Neural crest cell (in vitro differentiated cells): ENCODE results near the gene RFC3. TPM values are rescaled to one million over a fixed set of nuclear protein-coding genes. Genes with fewer than 3 reads are reported as not detected.

ENCODE experiments used
- DNase-seq: peaks from one replicate; pipeline ENCODE4 v3.0.0; 2021; ENCODE audit warnings: low read depth, mixed read lengths, low spot score
- H3K27ac Mint-ChIP-seq: one replicate; pipeline ENCODE4 v1.8.0; 2021; ENCODE audit warnings: mild to moderate bottlenecking, mixed read lengths; ENCODE audit not compliant: unreplicated experiment
- H3K27me3 Mint-ChIP-seq: 2 replicates; pipeline ENCODE4 v1.8.0; 2021; ENCODE audit warnings: low read depth, mild to moderate bottlenecking, mixed read lengths
- H3K36me3 Mint-ChIP-seq: 2 replicates; pipeline ENCODE4 v1.8.0; 2021; ENCODE audit warnings: low read depth, mild to moderate bottlenecking, mixed read lengths
- H3K4me1 Mint-ChIP-seq: 2 replicates; pipeline ENCODE4 v1.8.0; 2021; ENCODE audit warnings: mixed read lengths
- H3K4me3 Mint-ChIP-seq: one replicate; pipeline ENCODE4 v1.8.0; 2021; ENCODE audit warnings: mild to moderate bottlenecking, mixed read lengths
- H3K9me3 Mint-ChIP-seq: 2 replicates; pipeline ENCODE4 v1.8.0; 2021; ENCODE audit warnings: mixed read lengths
- CTCF ChIP-seq: fragments of 200-600 bp; sonication (generic); conservative IDR thresholded peaks from 2 replicates; pipeline ENCODE4 v1.5.0; 2021; ENCODE audit warnings: antibody characterized with exemption, mild to moderate bottlenecking
- total RNA-seq: library from RNA; stranded (reverse); gene quantifications from 2 replicates; pipeline ENCODE4 v1.2.1, GENCODE V29; 2021

Gene RFC3
- total RNA-seq, 1 donor from 2014 or later, result 53.9 TPM

- H3K27me3 Mint-ChIP-seq, result no peaks in the 10 kb centered on the region
- no peaks in the 10 kb centered on the region for H3K9me3 Mint-ChIP-seq
- TF ChIP-seq CTCF, result no peak
- no peak for DNase-seq
- no peak overlapping the region for H3K27ac Mint-ChIP-seq
- H3K4me1 Mint-ChIP-seq, result no peaks in the 10 kb centered on the region
- H3K36me3 Mint-ChIP-seq, result peaks cover 9% of the 10 kb centered on the region
- H3K4me3 Mint-ChIP-seq, result no peak overlapping the region
Observed at GRCh38 chr13:33862016-33862415, 44.1 kb downstream of the RFC3 start.

GRCh38 chr13:33863188-33863789 is 45.3 kb downstream of the RFC3 start:
- H3K4me1 Mint-ChIP-seq, result no peaks in the 10 kb centered on the region
- peaks cover 19% of the 10 kb centered on the region for H3K36me3 Mint-ChIP-seq
- no peak for DNase-seq
- H3K9me3 Mint-ChIP-seq, result no peaks in the 10 kb centered on the region
- no peak overlapping the region for H3K4me3 Mint-ChIP-seq
- no peak overlapping the region for H3K27ac Mint-ChIP-seq
- TF ChIP-seq CTCF, result no peak
- no peaks in the 10 kb centered on the region for H3K27me3 Mint-ChIP-seq

GRCh38 chr13:33865945-33866344 is 48.0 kb downstream of the RFC3 start:
- Mint-ChIP-seq H3K36me3 (peaks cover 19% of the 10 kb centered on the region), H3K4me3 (no peak overlapping the region), H3K4me1 (no peaks in the 10 kb centered on the region), H3K9me3 (no peaks in the 10 kb centered on the region), H3K27ac (no peak overlapping the region), H3K27me3 (no peaks in the 10 kb centered on the region)
- TF ChIP-seq CTCF, result no peak
- DNase-seq, result no peak

GRCh38 chr13:33867472-33867871 is 49.5 kb downstream of the RFC3 start:
- Mint-ChIP-seq H3K27ac (no peak overlapping the region), H3K27me3 (no peaks in the 10 kb centered on the region), H3K4me3 (no peak overlapping the region), H3K9me3 (no peaks in the 10 kb centered on the region), H3K4me1 (no peaks in the 10 kb centered on the region), H3K36me3 (peaks cover 19% of the 10 kb centered on the region)
- no peak for TF ChIP-seq CTCF
- DNase-seq, result no peak

- TF ChIP-seq CTCF, result no peak
- peaks cover 19% of the 10 kb centered on the region for H3K36me3 Mint-ChIP-seq
- no peaks in the 10 kb centered on the region for H3K27me3 Mint-ChIP-seq
- no peak for DNase-seq
- no peak overlapping the region for H3K27ac Mint-ChIP-seq
- H3K9me3 Mint-ChIP-seq, result no peaks in the 10 kb centered on the region
- H3K4me3 Mint-ChIP-seq, result no peak overlapping the region
- H3K4me1 Mint-ChIP-seq, result no peaks in the 10 kb centered on the region
Observed at GRCh38 chr13:33868343-33868994, 50.5 kb downstream of the RFC3 start.
